HK-2 (cell line): Measurements from ENCODE around the gene TMEM259.

ENCODE experiments used
- DNase-seq: peaks from one replicate; pipeline ENCODE4 v3.0.0-alpha.2; 2018; ENCODE audit not compliant: unreplicated experiment

TMEM259 gene

DNA sequence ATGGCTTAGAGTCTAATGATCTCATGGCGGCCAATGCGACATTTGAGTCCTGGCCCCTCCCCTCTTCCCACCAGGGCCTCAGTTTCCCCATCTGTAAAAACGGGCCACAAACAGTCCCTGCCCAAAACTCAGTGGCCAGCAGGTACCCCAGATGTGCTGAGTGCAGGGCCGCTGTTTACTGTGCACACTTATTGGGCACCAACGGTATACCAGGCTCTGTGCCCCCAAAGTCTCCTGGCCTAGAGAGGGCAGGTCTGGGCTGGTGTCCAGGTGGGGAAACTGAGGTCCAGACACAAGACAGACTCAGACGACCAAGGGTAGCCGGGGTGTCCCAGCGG, 60.4 kb downstream of the TMEM259 start:
- DNase-seq = no peak

DNA sequence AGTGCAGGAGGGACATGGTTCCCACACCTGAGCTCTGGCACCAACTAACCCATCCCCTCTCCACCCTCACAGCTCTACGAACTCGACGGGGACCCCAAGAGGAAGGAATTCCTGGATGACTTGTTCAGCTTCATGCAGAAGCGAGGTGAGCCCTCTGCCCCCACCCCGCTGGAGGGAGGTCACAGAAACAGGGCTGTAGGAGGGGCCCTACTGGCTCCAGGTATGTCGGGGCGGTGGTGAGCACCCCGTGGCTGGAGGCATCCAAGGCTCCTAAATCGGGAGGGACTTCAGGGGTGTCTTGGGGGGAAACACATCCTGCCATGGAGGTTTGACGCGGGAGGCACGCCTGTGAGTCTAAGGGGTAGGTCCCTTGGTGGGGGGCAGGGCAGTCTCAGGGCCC, 60.9 kb downstream of the TMEM259 start:
- no peak for DNase-seq
